ENCODE measurements around the gene SCPEP1.

Gene SCPEP1

DNA sequence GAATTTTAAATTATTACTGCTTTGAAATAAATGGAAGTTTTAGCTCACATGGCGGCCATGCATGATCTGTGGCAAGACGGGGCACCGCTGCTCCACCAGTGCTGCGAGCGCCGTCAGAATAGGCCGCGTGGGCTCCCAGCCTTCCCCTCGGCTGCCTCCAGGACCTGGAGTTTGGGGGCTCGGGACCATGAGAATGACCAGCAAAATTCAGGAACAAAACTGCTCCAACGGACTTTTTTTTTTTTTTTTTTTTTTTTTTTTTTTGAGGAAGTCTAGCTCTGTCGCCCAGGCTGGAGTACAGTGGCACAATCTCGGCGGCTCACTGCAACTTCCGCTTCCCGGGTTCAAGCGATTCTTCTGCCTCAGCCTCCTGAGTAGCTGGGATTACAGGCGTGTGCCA lies 68.8 kb downstream of the SCPEP1 start:
- DNase-seq (ENCODE audit: extremely low read depth, insufficient read length) = no peak
- TF ChIP-seq, protein P1, sequence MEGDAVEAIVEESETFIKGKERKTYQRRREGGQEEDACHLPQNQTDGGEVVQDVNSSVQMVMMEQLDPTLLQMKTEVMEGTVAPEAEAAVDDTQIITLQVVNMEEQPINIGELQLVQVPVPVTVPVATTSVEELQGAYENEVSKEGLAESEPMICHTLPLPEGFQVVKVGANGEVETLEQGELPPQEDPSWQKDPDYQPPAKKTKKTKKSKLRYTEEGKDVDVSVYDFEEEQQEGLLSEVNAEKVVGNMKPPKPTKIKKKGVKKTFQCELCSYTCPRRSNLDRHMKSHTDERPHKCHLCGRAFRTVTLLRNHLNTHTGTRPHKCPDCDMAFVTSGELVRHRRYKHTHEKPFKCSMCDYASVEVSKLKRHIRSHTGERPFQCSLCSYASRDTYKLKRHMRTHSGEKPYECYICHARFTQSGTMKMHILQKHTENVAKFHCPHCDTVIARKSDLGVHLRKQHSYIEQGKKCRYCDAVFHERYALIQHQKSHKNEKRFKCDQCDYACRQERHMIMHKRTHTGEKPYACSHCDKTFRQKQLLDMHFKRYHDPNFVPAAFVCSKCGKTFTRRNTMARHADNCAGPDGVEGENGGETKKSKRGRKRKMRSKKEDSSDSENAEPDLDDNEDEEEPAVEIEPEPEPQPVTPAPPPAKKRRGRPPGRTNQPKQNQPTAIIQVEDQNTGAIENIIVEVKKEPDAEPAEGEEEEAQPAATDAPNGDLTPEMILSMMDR (IDR thresholded peaks at IDR 0.05; ENCODE audit: insufficient read depth, low read length, poor library complexity, severe bottlenecking) = no peak
- no peaks in the 10 kb centered on the region for H3K36me3 ChIP-seq (ENCODE audit: control insufficient read depth, insufficient read depth, low read length)
- H3K27me3 ChIP-seq (replicated peaks; ENCODE audit: control insufficient read depth, insufficient read depth, low read length) = no peaks in the 10 kb centered on the region
- H3K4me3 ChIP-seq (replicated peaks; ENCODE audit: low read depth, low read length) = peak overlapping the region; percentile 45

DNA sequence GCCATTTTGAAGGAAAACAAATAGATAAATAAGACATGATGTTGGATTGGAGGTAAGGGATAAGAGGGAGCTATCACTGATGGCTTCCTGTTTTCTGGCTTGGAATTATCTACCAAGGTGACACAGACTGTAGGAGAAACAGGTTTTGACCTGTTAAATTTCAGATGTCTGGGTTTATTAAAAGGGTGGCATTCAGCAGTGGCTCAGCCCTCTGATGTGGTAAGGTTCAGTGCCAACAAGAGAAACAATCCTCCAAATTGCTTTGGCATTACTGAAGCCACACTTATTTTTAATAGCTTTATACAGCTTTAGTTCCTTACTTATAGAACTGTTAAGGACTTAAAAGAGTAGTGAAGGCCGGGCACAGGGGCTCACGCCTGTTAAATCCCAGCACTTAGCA lies 70.2 kb downstream of the SCPEP1 start:
- Histone ChIP-seq H3K36me3 (ENCODE audit: control insufficient read depth, insufficient read depth, low read length) (no peaks in the 10 kb centered on the region), H3K4me3 (replicated peaks; ENCODE audit: low read depth, low read length) (no peak overlapping the region), H3K27me3 (replicated peaks; ENCODE audit: control insufficient read depth, insufficient read depth, low read length) (no peaks in the 10 kb centered on the region)
- TF ChIP-seq, protein P1 (IDR thresholded peaks at IDR 0.05; ENCODE audit: insufficient read depth, low read length, poor library complexity, severe bottlenecking) = no peak
- no peak for DNase-seq (ENCODE audit: extremely low read depth, insufficient read length)

DNA sequence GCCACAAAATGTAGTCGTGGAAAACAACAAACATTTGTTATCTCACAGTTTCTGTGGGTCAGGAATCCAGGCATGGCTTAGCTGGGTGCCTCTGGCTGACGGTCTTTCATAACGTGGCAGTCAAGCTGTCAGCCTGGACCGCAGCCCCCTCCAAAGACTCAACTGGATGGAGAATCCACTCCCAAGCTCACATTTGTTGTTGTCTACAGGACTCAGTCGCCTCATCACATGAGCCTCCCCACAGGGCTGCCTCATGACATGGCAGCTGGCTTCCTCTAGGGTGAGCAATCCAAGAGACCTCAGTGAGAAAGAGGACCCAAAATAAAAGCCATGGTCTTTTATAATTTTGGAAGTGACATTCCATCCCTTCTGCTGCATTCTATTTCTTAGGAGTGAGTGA lies 72.4 kb downstream of the SCPEP1 start:
- Histone ChIP-seq H3K4me3 (replicated peaks; ENCODE audit: low read depth, low read length) (no peak overlapping the region), H3K27me3 (replicated peaks; ENCODE audit: control insufficient read depth, insufficient read depth, low read length) (no peaks in the 10 kb centered on the region), H3K36me3 (ENCODE audit: control insufficient read depth, insufficient read depth, low read length) (no peaks in the 10 kb centered on the region)
- DNase-seq (ENCODE audit: extremely low read depth, insufficient read length) = no peak
- TF ChIP-seq, protein P1 (IDR thresholded peaks at IDR 0.05; ENCODE audit: insufficient read depth, low read length, poor library complexity, severe bottlenecking) = no peak

DNA sequence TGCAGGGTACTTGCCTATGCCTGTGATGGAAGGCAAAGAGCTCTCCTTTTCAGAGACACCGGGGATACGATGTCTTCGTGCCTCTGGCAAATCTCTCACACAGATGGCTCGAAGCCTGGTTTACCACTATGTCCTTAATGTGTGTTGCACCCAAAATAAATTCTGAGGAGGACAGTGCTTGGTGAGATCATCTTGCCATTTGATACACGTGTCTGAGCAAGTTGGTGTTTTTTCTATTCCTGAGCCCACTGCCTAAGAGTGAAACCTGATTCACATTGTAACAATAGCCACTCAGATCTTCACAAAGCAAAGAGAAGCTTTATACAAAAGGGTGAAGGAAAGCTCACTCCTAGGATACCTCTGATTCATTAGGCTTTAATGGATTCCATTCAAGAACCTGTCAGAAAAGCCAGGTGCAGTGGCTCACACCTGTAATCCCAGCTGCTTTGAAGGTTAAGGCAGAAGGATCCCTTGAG lies 74.0 kb downstream of the SCPEP1 start:
- no peak overlapping the region for H3K4me3 ChIP-seq (replicated peaks; ENCODE audit: low read depth, low read length)
- H3K27me3 ChIP-seq (replicated peaks; ENCODE audit: control insufficient read depth, insufficient read depth, low read length) = no peaks in the 10 kb centered on the region
- DNase-seq (ENCODE audit: extremely low read depth, insufficient read length) = no peak
- H3K36me3 ChIP-seq (ENCODE audit: control insufficient read depth, insufficient read depth, low read length) = no peaks in the 10 kb centered on the region
- TF ChIP-seq, protein P1 (IDR thresholded peaks at IDR 0.05; ENCODE audit: insufficient read depth, low read length, poor library complexity, severe bottlenecking) = no peak

Measured in GM06990 (cell line).